Bronchial epithelial cell (primary cell): ENCODE measurements around the gene CUL3. TPM values are rescaled to one million over a fixed set of nuclear protein-coding genes. Genes with fewer than 3 reads are reported as not detected.
A peak's percentile ranks its signal among the peaks of the same experiment; 100 is the strongest.

Experiments used
- DNase-seq: peaks from one replicate; pipeline ENCODE4 v3.0.0-alpha.2; 2010; ENCODE audit warnings: low read depth
- FAIRE-seq: peaks from 2 replicates; lab custom pipeline; 2011; peaks lifted over from hg19 to GRCh38; lab: Jason Lieb, UNC
- H3K27me3 ChIP-seq: 2 replicates; pipeline ENCODE4 v1.5.1; 2011; ENCODE audit warnings: low read length; ENCODE audit not compliant: control insufficient read depth, insufficient read depth
- H3K36me3 ChIP-seq: 2 replicates; pipeline ENCODE4 v1.5.1; 2011; ENCODE audit warnings: low read length; ENCODE audit not compliant: control insufficient read depth, insufficient read depth
- H3K4me3 ChIP-seq: 2 replicates; pipeline ENCODE4 v1.5.1; 2011; ENCODE audit warnings: mild to moderate bottlenecking, low read depth, low read length, control low read depth
- CTCF ChIP-seq: IDR thresholded peaks from 2 replicates; pipeline ENCODE4 v1.5.1; 2011; ENCODE audit warnings: mild to moderate bottlenecking, moderate library complexity, low read length, control low read depth, inconsistent platforms; ENCODE audit not compliant: insufficient read depth, severe bottlenecking
- total RNA-seq: library from RNA; depleted of rRNA; stranded (reverse); fragments of >200 nt; gene quantifications from 2 replicates; pipeline ENCODE4 v1.2.1, GENCODE V29; 2014

CUL3 gene
- total RNA-seq = 53.7 and 91.9 TPM in 2 replicates

GRCh38 chr2:224585211-224586088 is at the start of gene CUL3:
CUL3 (minus strand) TSS chr2:224585363; CDS start chr2:224585009, 354 bp downstream.
- Histone ChIP-seq H3K4me3 (peak within 1 kb of the TSS; percentile 68), H3K36me3 (no peaks in the 10 kb centered on the region), H3K27me3 (no peaks in the 10 kb centered on the region)
- DNase-seq = peak; percentile 89
- FAIRE-seq = no peak
- TF ChIP-seq CTCF = no peak

GRCh38 chr2:224630659-224631550 is 45.7 kb upstream of the CUL3 start:
- FAIRE-seq = no peak
- no peak overlapping the region for H3K4me3 ChIP-seq
- H3K36me3 ChIP-seq = no peaks in the 10 kb centered on the region
- DNase-seq = peak; percentile 59
- no peaks in the 10 kb centered on the region for H3K27me3 ChIP-seq
- no peak for TF ChIP-seq CTCF

DNA sequence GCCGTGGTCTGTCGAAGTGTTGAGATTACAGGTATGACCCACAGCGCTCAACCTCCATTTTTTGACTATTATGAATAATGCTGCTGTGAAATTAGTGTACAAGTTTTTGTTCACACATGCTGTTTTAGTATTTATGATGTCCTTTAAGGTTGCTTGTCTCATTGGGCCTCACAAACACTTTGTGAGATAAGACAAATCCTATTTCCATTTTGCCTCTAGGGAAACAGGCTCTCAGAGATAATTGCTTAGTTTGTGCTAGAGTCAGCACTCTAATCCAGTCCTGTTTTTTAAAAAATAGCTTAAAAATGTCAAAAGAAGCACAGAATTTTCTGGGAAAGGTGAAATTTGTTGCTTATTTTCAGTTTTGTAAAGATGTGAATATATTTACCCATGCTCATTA is 43.3 kb upstream of the CUL3 start:
- TF ChIP-seq CTCF = no peak
- H3K27me3 ChIP-seq = no peaks in the 10 kb centered on the region
- no peaks in the 10 kb centered on the region for H3K36me3 ChIP-seq
- no peak for FAIRE-seq
- H3K4me3 ChIP-seq = no peak overlapping the region
- DNase-seq = no peak

GRCh38 chr2:224626735-224627134 is 41.6 kb upstream of the CUL3 start:
- no peaks in the 10 kb centered on the region for H3K27me3 ChIP-seq
- no peaks in the 10 kb centered on the region for H3K36me3 ChIP-seq
- DNase-seq (no peak), FAIRE-seq (peak; percentile 91)
- TF ChIP-seq CTCF = no peak
- no peak overlapping the region for H3K4me3 ChIP-seq

- no peak for FAIRE-seq
- Histone ChIP-seq H3K4me3 (no peak overlapping the region), H3K27me3 (no peaks in the 10 kb centered on the region), H3K36me3 (no peaks in the 10 kb centered on the region)
- no peak for TF ChIP-seq CTCF
- no peak for DNase-seq
Measured at GRCh38 chr2:224613543-224614286, 28.6 kb upstream of the CUL3 start.
